Stimulated activated CD8-positive, alpha-beta memory T cell treated with anti-CD3 and anti-CD28 coated beads, Interleukin-15, amount 100 ng/mL, for 4 hours (primary cell): ENCODE results near the gene CDK5RAP2.
"Not testable (repeated sequence)": the region's sequence is repeated elsewhere in the genome, so short reads cannot be mapped to it uniquely, and the experiment has no call there.

ENCODE experiments used
- DNase-seq, 2 donors: peaks; one replicate each; pipeline ENCODE4 v3.0.0-alpha.2; 2020; ENCODE audit warnings: low read depth in 2 of 2

CDK5RAP2 gene

GRCh38 chr9:120587328-120587727, 7.4 kb upstream of the CDK5RAP2 start:
- no peak for DNase-seq

- DNase-seq: no peak
Observed at GRCh38 chr9:120583958-120584369, 4.0 kb upstream of the CDK5RAP2 start.

GRCh38 chr9:120579139-120580050, 572 bp downstream of the CDK5RAP2 start:
- DNase-seq: no peak

- no peak for DNase-seq
Observed at GRCh38 chr9:120574473-120574872, 5.5 kb downstream of the CDK5RAP2 start.

GRCh38 chr9:120572472-120572871, 7.5 kb downstream of the CDK5RAP2 start:
- no peak for DNase-seq

GRCh38 chr9:120571443-120572257, 8.3 kb downstream of the CDK5RAP2 start:
- no peak for DNase-seq

- no peak for DNase-seq
Observed at GRCh38 chr9:120570296-120570695, 9.7 kb downstream of the CDK5RAP2 start.

- DNase-seq: no peak
Observed at GRCh38 chr9:120569556-120569955, 10.4 kb downstream of the CDK5RAP2 start.

GRCh38 chr9:120568816-120569215, 11.2 kb downstream of the CDK5RAP2 start:
- DNase-seq: no peak

- no peak for DNase-seq
Observed at GRCh38 chr9:120567874-120568273, 12.1 kb downstream of the CDK5RAP2 start.

GRCh38 chr9:120567081-120567480, 12.9 kb downstream of the CDK5RAP2 start:
- no peak for DNase-seq

- no peak for DNase-seq
Observed at GRCh38 chr9:120564589-120564988, 15.4 kb downstream of the CDK5RAP2 start.

- no peak for DNase-seq
Observed at GRCh38 chr9:120562861-120563443, 17.0 kb downstream of the CDK5RAP2 start.

- no peak for DNase-seq
Observed at GRCh38 chr9:120561709-120562108, 18.3 kb downstream of the CDK5RAP2 start.

- DNase-seq: no peak
Observed at GRCh38 chr9:120559546-120559945, 20.4 kb downstream of the CDK5RAP2 start.

- DNase-seq: no peak
Observed at GRCh38 chr9:120558454-120558853, 21.5 kb downstream of the CDK5RAP2 start.

GRCh38 chr9:120557205-120557604, 22.8 kb downstream of the CDK5RAP2 start:
- DNase-seq: no peak

GRCh38 chr9:120556775-120557174, 23.2 kb downstream of the CDK5RAP2 start:
- no peak for DNase-seq

GRCh38 chr9:120555839-120556238, 24.1 kb downstream of the CDK5RAP2 start:
- DNase-seq: no peak

- not testable (repeated sequence) for DNase-seq
Observed at GRCh38 chr9:120552210-120552704, 27.7 kb downstream of the CDK5RAP2 start.

GRCh38 chr9:120545701-120546550, 34.0 kb downstream of the CDK5RAP2 start:
- DNase-seq: no peak
